Measurements from ENCODE around the gene ANKRD1. TPM values are rescaled to one million over a fixed set of nuclear protein-coding genes. Genes with fewer than 3 reads are reported as not detected.
A peak's percentile ranks its signal among the peaks of the same experiment; 100 is the strongest.

ANKRD1 gene
- total and polyA plus RNA-seq, 11 donors = 1,315 to 9,579 (median 4,181) TPM

GRCh38 chr10:90921906-90922305 lies 1.0 kb upstream of the ANKRD1 start:
- TF ChIP-seq POLR2A (IDR thresholded peaks at IDR 0.05) (no peak), CTCF (IDR thresholded peaks at IDR 0.05) (no peak)
- Histone ChIP-seq H3K9me3 (no peaks in the 10 kb centered on the region), H3K27me3 (no peaks in the 10 kb centered on the region), H3K27ac (peak overlapping the region; percentile 30 to 97 (median 80)), H3K4me3 (no peak overlapping the region), H3K36me3 (peaks cover 0 to 29% (median 7%) of the 10 kb centered on the region in 9 donors), H3K4me1 (peaks cover 0 to 11% (median 3%) of the 10 kb centered on the region in 12 donors)
- DNase-seq = no peak
- no peak for ATAC-seq
- intact Hi-C loops (cut with DNase I) = loop anchor here in 8 of 10 donors (1.0 to 10.0 kb wide), 9 partner anchors 9 to 240 kb away; no protein-coding TSS in a partner anchor
- WGBS, 4 donors = 61 to 73% (median 66%) methylated on average over 3 of the region's 3 CpGs

- no peaks in the 10 kb centered on the region for H3K27me3 ChIP-seq
- no peak for TF ChIP-seq CTCF (IDR thresholded peaks at IDR 0.05)
- TF ChIP-seq POLR2A (IDR thresholded peaks at IDR 0.05) = peak; percentile 75 to 82
- peaks cover 0 to 10% (median 2%) of the 10 kb centered on the region in 12 donors for H3K4me1 ChIP-seq
- 38 to 58% (median 44%) methylated on average over 8 of the region's 8 CpGs for WGBS, 4 donors
- intact Hi-C loops (cut with DNase I) = loop anchor here in 9 of 10 donors (5.0 to 10.0 kb wide), 9 partner anchors 45 to 245 kb away; no protein-coding TSS in a partner anchor
- ATAC-seq (peak in 1 of 4 donors; percentile 7), DNase-seq (peak in 1 of 5 donors; percentile 28)
- peaks cover 0 to 46% (median 11%) of the 10 kb centered on the region in 9 donors for H3K36me3 ChIP-seq
- H3K4me3 ChIP-seq = peak overlapping the region; percentile 11 to 67 (median 57)
- peak overlapping the region; percentile 72 to 97 (median 87) for H3K27ac ChIP-seq
- no peaks in the 10 kb centered on the region for H3K9me3 ChIP-seq
These were observed 958 bp downstream of the ANKRD1 start for GRCh38 chr10:90919683-90920574.

GRCh38 chr10:90917968-90918318 lies 2.9 kb downstream of the ANKRD1 start:
- Histone ChIP-seq H3K27ac (peak overlapping the region in 11 of 12 donors; percentile 72 to 97 (median 89)), H3K4me3 (peak overlapping the region in 11 of 12 donors; percentile 24 to 67 (median 58)), H3K27me3 (no peaks in the 10 kb centered on the region), H3K9me3 (no peaks in the 10 kb centered on the region), H3K4me1 (peaks cover 0 to 8% (median 0%) of the 10 kb centered on the region in 12 donors), H3K36me3 (peaks cover 0 to 64% (median 20%) of the 10 kb centered on the region in 9 donors)
- TF ChIP-seq POLR2A (IDR thresholded peaks at IDR 0.05) (no peak), CTCF (IDR thresholded peaks at IDR 0.05) (no peak)
- intact Hi-C loops (cut with DNase I) = loop anchor here in 4 of 10 donors (5.0 to 10.0 kb wide), 4 partner anchors 47 to 247 kb away; no protein-coding TSS in a partner anchor
- 39 to 71% (median 57%) methylated on average over 3 of the region's 3 CpGs for WGBS, 4 donors
- DNase-seq (no peak), ATAC-seq (no peak)

Data from heart left ventricle (tissue), 16 donors.